Endothelial cell of umbilical vein (primary cell): ENCODE results near the gene RNF214.
"Not testable (repeated sequence)": the region's sequence is repeated elsewhere in the genome, so short reads cannot be mapped to it uniquely, and the experiment has no call there.

Experiments used
- CTCF ChIP-seq, 2 donors: IDR thresholded peaks; 1 replicate in 1 of 2; 2 replicates in 1 of 2; pipeline ENCODE4 v1.5.1; 2011; ENCODE audit warnings: low read length in 2 of 2, mild to moderate bottlenecking in 2 of 2, moderate library complexity in 2 of 2, control low read depth in 1 of 2, inconsistent platforms in 1 of 2, low read depth in 1 of 2; ENCODE audit not compliant: insufficient read depth in 1 of 2; ENCODE audit errors: extremely low read depth in 1 of 2
- EZH2 ChIP-seq: IDR thresholded peaks from 2 replicates; pipeline ENCODE4 v1.6.1; 2012; ENCODE audit warnings: borderline replicate concordance, low read depth, mild to moderate bottlenecking, moderate library complexity, low read length, inconsistent platforms; ENCODE audit not compliant: severe bottlenecking
- FOS ChIP-seq: IDR thresholded peaks from 2 replicates; pipeline ENCODE4 v1.6.1; 2011; ENCODE audit warnings: mild to moderate bottlenecking, low read length, moderate library complexity, borderline replicate concordance; ENCODE audit not compliant: insufficient read depth
- JUN ChIP-seq: IDR thresholded peaks from 2 replicates; pipeline ENCODE4 v1.6.1; 2011; ENCODE audit warnings: borderline replicate concordance, low read depth; ENCODE audit not compliant: insufficient read length, insufficient read depth
- MAX ChIP-seq: IDR thresholded peaks from 2 replicates; pipeline ENCODE4 v1.6.1; 2011; ENCODE audit not compliant: insufficient read depth, insufficient read length
- POLR2A ChIP-seq: IDR thresholded peaks from 2 replicates; pipeline ENCODE4 v1.6.1; 2012; ENCODE audit warnings: low read depth, mild to moderate bottlenecking, control low read depth, low read length
- POLR2AphosphoS5 ChIP-seq: IDR thresholded peaks from 2 replicates; pipeline ENCODE4 v1.6.1; 2012; ENCODE audit warnings: low read depth, mild to moderate bottlenecking, control low read depth, low read length, moderate library complexity; ENCODE audit not compliant: insufficient read depth

- TF ChIP-seq EZH2; CTCF (IDR thresholded peaks at IDR 0.05; ENCODE audit: extremely low read depth in 1 of 2, insufficient read depth in 1 of 2, low read depth in 1 of 2, low read length in 2 of 2); FOS; POLR2AphosphoS5; MAX; JUN; POLR2A: not testable (repeated sequence)
Measured at GRCh38 chr11:117327255-117327566, 94.7 kb downstream of the RNF214 start.
